RCC 7860 (cell line): ENCODE results near the gene LDLRAD4.

Source experiments
- DNase-seq: peaks from one replicate; pipeline ENCODE4 v3.0.0-alpha.2; 2015; ENCODE audit warnings: low spot score
- FAIRE-seq: peaks from 2 replicates; lab custom pipeline; 2012; peaks lifted over from hg19 to GRCh38; lab: Jason Lieb, UNC

Gene LDLRAD4

GRCh38 chr18:13416208-13416607 lies 197.6 kb downstream of the LDLRAD4 start:
- DNase-seq = no peak
- FAIRE-seq = no peak

GRCh38 chr18:13416848-13417247 lies 198.3 kb downstream of the LDLRAD4 start:
- no peak for FAIRE-seq

GRCh38 chr18:13418013-13418710 lies 199.6 kb downstream of the LDLRAD4 start:
- FAIRE-seq = no peak
- no peak for DNase-seq

More at GRCh38 chr18:13416848-13417247, 198.3 kb downstream of the LDLRAD4 start:
- DNase-seq = no peak

- FAIRE-seq (no peak), DNase-seq (no peak)
Measured at GRCh38 chr18:13420969-13421686, 202.6 kb downstream of the LDLRAD4 start.

GRCh38 chr18:13422541-13423147 lies 204.1 kb downstream of the LDLRAD4 start:
- FAIRE-seq (no peak), DNase-seq (no peak)

- no peak for DNase-seq
- no peak for FAIRE-seq
Measured at GRCh38 chr18:13423352-13423751, 204.8 kb downstream of the LDLRAD4 start.

- DNase-seq = no peak
- no peak for FAIRE-seq
Measured at GRCh38 chr18:13424363-13424762, 205.8 kb downstream of the LDLRAD4 start.

GRCh38 chr18:13425357-13426091 lies 207.0 kb downstream of the LDLRAD4 start:
- DNase-seq (no peak), FAIRE-seq (no peak)

- no peak for FAIRE-seq
Measured at GRCh38 chr18:13427354-13427753, 208.8 kb downstream of the LDLRAD4 start.

GRCh38 chr18:13428319-13428718 lies 209.8 kb downstream of the LDLRAD4 start:
- FAIRE-seq (no peak), DNase-seq (no peak)

More at GRCh38 chr18:13427354-13427753, 208.8 kb downstream of the LDLRAD4 start:
- no peak for DNase-seq

- DNase-seq (no peak), FAIRE-seq (no peak)
Measured at GRCh38 chr18:13429016-13429415, 210.5 kb downstream of the LDLRAD4 start.

- no peak for DNase-seq
- no peak for FAIRE-seq
Measured at GRCh38 chr18:13429884-13430510, 211.4 kb downstream of the LDLRAD4 start.

GRCh38 chr18:13430663-13431062 lies 212.1 kb downstream of the LDLRAD4 start:
- FAIRE-seq (no peak), DNase-seq (no peak)

- FAIRE-seq (no peak), DNase-seq (no peak)
Measured at GRCh38 chr18:13431886-13432285, 213.3 kb downstream of the LDLRAD4 start.

GRCh38 chr18:13433125-13433524 lies 214.6 kb downstream of the LDLRAD4 start:
- DNase-seq (no peak), FAIRE-seq (no peak)

GRCh38 chr18:13433685-13434084 lies 215.1 kb downstream of the LDLRAD4 start:
- FAIRE-seq = no peak
- no peak for DNase-seq

GRCh38 chr18:13434854-13435253 lies 216.3 kb downstream of the LDLRAD4 start:
- DNase-seq (no peak), FAIRE-seq (no peak)

GRCh38 chr18:13435586-13436333 lies 217.2 kb downstream of the LDLRAD4 start:
- peak; percentile 75 for FAIRE-seq

GRCh38 chr18:13436576-13436975 lies 218.0 kb downstream of the LDLRAD4 start:
- DNase-seq (no peak), FAIRE-seq (no peak)

More at GRCh38 chr18:13435586-13436333, 217.2 kb downstream of the LDLRAD4 start:
- peak; percentile 68 for DNase-seq

- FAIRE-seq = no peak
- DNase-seq = peak; percentile 5
Measured at GRCh38 chr18:13437034-13437433, 218.5 kb downstream of the LDLRAD4 start.
